Measurements from ENCODE around the gene PAPPA. TPM values are rescaled to one million over a fixed set of nuclear protein-coding genes. Genes with fewer than 3 reads are reported as not detected.

The PAPPA gene
- total RNA-seq, 1 donor from 2014 or later, result 172 TPM

- Histone ChIP-seq H3K79me2 (ENCODE audit: insufficient read depth, low read length) (no peaks in the 10 kb centered on the region), H3K36me3 (ENCODE audit: insufficient read depth, low read length) (no peaks in the 10 kb centered on the region), H3K4me2 (ENCODE audit: low read length) (no peak overlapping the region), H4K20me1 (ENCODE audit: insufficient read depth, low read length) (no peaks in the 10 kb centered on the region), H2AFZ (ENCODE audit: low read depth, low read length) (no peak overlapping the region), H3K4me1 (ENCODE audit: insufficient read depth, low read length) (no peaks in the 10 kb centered on the region), H3K27ac (ENCODE audit: low read depth, low read length) (no peak overlapping the region), H3K27me3 (ENCODE audit: insufficient read depth, low read length) (no peaks in the 10 kb centered on the region), H3K9me3 (ENCODE audit: insufficient read depth, low read depth, low read length) (no peaks in the 10 kb centered on the region), H3K4me3 (ENCODE audit: insufficient read depth, low read depth, low read length) (no peak overlapping the region), H3K9ac (ENCODE audit: low read length) (no peak overlapping the region)
- Mint-ChIP-seq H3K9me3 (ENCODE audit: unreplicated experiment) (no peaks in the 10 kb centered on the region), H3K4me1 (ENCODE audit: low read depth, unreplicated experiment) (no peaks in the 10 kb centered on the region), H3K27ac (ENCODE audit: unreplicated experiment) (no peak overlapping the region), H3K27me3 (ENCODE audit: low read depth, unreplicated experiment) (no peaks in the 10 kb centered on the region), H3K36me3 (ENCODE audit: low read depth, unreplicated experiment) (peaks cover 9% of the 10 kb centered on the region), H3K4me3 (ENCODE audit: unreplicated experiment) (no peak overlapping the region)
- DNase-seq (ENCODE audit: low read depth) (no peak), FAIRE-seq (no peak)
- TF ChIP-seq CTCF (IDR thresholded peaks at IDR 0.05; ENCODE audit: insufficient read depth, low read depth, low read length), result no peak
- TF ChIP-seq EZH2 (IDR thresholded peaks at IDR 0.05; ENCODE audit: insufficient read depth, low read length), result no peak
These were observed 250.6 kb downstream of the PAPPA start for GRCh38 chr9:116404228-116404627.

GRCh38 chr9:116405321-116405720 is 251.7 kb downstream of the PAPPA start:
- Mint-ChIP-seq H3K27me3 (ENCODE audit: low read depth, unreplicated experiment) (no peaks in the 10 kb centered on the region), H3K36me3 (ENCODE audit: low read depth, unreplicated experiment) (peaks cover 5% of the 10 kb centered on the region), H3K4me1 (ENCODE audit: low read depth, unreplicated experiment) (no peaks in the 10 kb centered on the region), H3K27ac (ENCODE audit: unreplicated experiment) (no peak overlapping the region), H3K4me3 (ENCODE audit: unreplicated experiment) (no peak overlapping the region), H3K9me3 (ENCODE audit: unreplicated experiment) (no peaks in the 10 kb centered on the region)
- Histone ChIP-seq H4K20me1 (ENCODE audit: insufficient read depth, low read length) (no peaks in the 10 kb centered on the region), H3K4me2 (ENCODE audit: low read length) (no peak overlapping the region), H3K9ac (ENCODE audit: low read length) (no peak overlapping the region), H2AFZ (ENCODE audit: low read depth, low read length) (no peak overlapping the region), H3K4me3 (ENCODE audit: insufficient read depth, low read depth, low read length) (no peak overlapping the region), H3K4me1 (ENCODE audit: insufficient read depth, low read length) (no peaks in the 10 kb centered on the region), H3K27ac (ENCODE audit: low read depth, low read length) (no peak overlapping the region), H3K27me3 (ENCODE audit: insufficient read depth, low read length) (no peaks in the 10 kb centered on the region), H3K36me3 (ENCODE audit: insufficient read depth, low read length) (no peaks in the 10 kb centered on the region), H3K9me3 (ENCODE audit: insufficient read depth, low read depth, low read length) (no peaks in the 10 kb centered on the region), H3K79me2 (ENCODE audit: insufficient read depth, low read length) (no peaks in the 10 kb centered on the region)
- DNase-seq (ENCODE audit: low read depth) (no peak), FAIRE-seq (no peak)
- TF ChIP-seq CTCF (IDR thresholded peaks at IDR 0.05; ENCODE audit: insufficient read depth, low read depth, low read length) (no peak), EZH2 (IDR thresholded peaks at IDR 0.05; ENCODE audit: insufficient read depth, low read length) (no peak)

- Histone ChIP-seq H4K20me1 (ENCODE audit: insufficient read depth, low read length) (no peaks in the 10 kb centered on the region), H3K27ac (ENCODE audit: low read depth, low read length) (no peak overlapping the region), H3K27me3 (ENCODE audit: insufficient read depth, low read length) (no peaks in the 10 kb centered on the region), H3K36me3 (ENCODE audit: insufficient read depth, low read length) (no peaks in the 10 kb centered on the region), H3K79me2 (ENCODE audit: insufficient read depth, low read length) (no peaks in the 10 kb centered on the region), H3K4me1 (ENCODE audit: insufficient read depth, low read length) (no peaks in the 10 kb centered on the region), H2AFZ (ENCODE audit: low read depth, low read length) (no peak overlapping the region), H3K4me2 (ENCODE audit: low read length) (no peak overlapping the region), H3K4me3 (ENCODE audit: insufficient read depth, low read depth, low read length) (no peak overlapping the region), H3K9ac (ENCODE audit: low read length) (no peak overlapping the region), H3K9me3 (ENCODE audit: insufficient read depth, low read depth, low read length) (no peaks in the 10 kb centered on the region)
- TF ChIP-seq CTCF (IDR thresholded peaks at IDR 0.05; ENCODE audit: insufficient read depth, low read depth, low read length) (no peak), EZH2 (IDR thresholded peaks at IDR 0.05; ENCODE audit: insufficient read depth, low read length) (no peak)
- Mint-ChIP-seq H3K4me3 (ENCODE audit: unreplicated experiment) (no peak overlapping the region), H3K9me3 (ENCODE audit: unreplicated experiment) (no peaks in the 10 kb centered on the region), H3K27me3 (ENCODE audit: low read depth, unreplicated experiment) (no peaks in the 10 kb centered on the region), H3K4me1 (ENCODE audit: low read depth, unreplicated experiment) (no peaks in the 10 kb centered on the region), H3K36me3 (ENCODE audit: low read depth, unreplicated experiment) (peaks cover 5% of the 10 kb centered on the region), H3K27ac (ENCODE audit: unreplicated experiment) (no peak overlapping the region)
- DNase-seq (ENCODE audit: low read depth) (no peak), FAIRE-seq (no peak)
These were observed 252.9 kb downstream of the PAPPA start for GRCh38 chr9:116406469-116406868.
